ENCODE results near the gene SEPTIN8.

DNA sequence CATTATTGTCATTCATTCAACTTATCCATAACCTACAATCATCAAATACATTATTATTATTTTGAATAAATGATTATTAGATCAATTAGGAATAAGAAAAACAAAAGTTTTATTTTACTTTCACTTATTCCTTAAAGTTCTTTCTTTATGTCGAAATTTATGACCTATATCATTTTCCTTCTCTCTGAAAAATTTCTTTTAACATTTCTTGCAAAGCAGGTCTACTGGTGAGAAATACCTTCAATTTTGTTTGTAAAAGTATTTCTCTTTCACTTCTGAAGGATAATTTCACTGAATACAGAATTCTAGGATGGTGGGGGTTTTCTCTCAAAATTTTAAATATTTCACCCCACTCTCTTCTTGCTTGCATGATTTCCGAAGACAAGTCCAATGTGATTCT is 32.4 kb downstream of the SEPTIN8 start:
- TF ChIP-seq, protein P1, sequence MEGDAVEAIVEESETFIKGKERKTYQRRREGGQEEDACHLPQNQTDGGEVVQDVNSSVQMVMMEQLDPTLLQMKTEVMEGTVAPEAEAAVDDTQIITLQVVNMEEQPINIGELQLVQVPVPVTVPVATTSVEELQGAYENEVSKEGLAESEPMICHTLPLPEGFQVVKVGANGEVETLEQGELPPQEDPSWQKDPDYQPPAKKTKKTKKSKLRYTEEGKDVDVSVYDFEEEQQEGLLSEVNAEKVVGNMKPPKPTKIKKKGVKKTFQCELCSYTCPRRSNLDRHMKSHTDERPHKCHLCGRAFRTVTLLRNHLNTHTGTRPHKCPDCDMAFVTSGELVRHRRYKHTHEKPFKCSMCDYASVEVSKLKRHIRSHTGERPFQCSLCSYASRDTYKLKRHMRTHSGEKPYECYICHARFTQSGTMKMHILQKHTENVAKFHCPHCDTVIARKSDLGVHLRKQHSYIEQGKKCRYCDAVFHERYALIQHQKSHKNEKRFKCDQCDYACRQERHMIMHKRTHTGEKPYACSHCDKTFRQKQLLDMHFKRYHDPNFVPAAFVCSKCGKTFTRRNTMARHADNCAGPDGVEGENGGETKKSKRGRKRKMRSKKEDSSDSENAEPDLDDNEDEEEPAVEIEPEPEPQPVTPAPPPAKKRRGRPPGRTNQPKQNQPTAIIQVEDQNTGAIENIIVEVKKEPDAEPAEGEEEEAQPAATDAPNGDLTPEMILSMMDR (IDR thresholded peaks at IDR 0.05), result no peak
- TF ChIP-seq POLR2A (IDR thresholded peaks at IDR 0.05), result no peak
